ENCODE results near the gene DBX1. TPM values are rescaled to one million over a fixed set of nuclear protein-coding genes. Genes with fewer than 3 reads are reported as not detected.
A peak's percentile ranks its signal among the peaks of the same experiment; 100 is the strongest.
"Not testable (repeated sequence)": the region's sequence is repeated elsewhere in the genome, so short reads cannot be mapped to it uniquely, and the experiment has no call there.

DBX1 gene
- total RNA-seq, 2 experiments from 2014 or later = not detected

GRCh38 chr11:20129665-20130064, 30.6 kb downstream of the DBX1 start:
- intact Hi-C loops (cut with micrococcal nuclease) = loop anchor here (2.0 to 10.0 kb wide), 5 partner anchors 192 to 1383 kb away; no protein-coding TSS in a partner anchor
- H3K27me3 Mint-ChIP-seq (ENCODE audit: low read depth) = peaks cover 19% of the 10 kb centered on the region
- no peaks in the 10 kb centered on the region for H3K9me3 Mint-ChIP-seq
- no peaks in the 10 kb centered on the region for H3K36me3 Mint-ChIP-seq (ENCODE audit: low read depth)
- no peak overlapping the region for H3K27ac Mint-ChIP-seq
- peaks cover 11% of the 10 kb centered on the region for H3K4me1 Mint-ChIP-seq (ENCODE audit: low read depth)
- DNase-seq = no peak
- H3K4me3 Mint-ChIP-seq = no peak overlapping the region
- CTCF ChIA-PET = interaction anchor here (0.8 to 5.2 kb wide), 5 partner anchors 15 to 226 kb away, joined by 4 to 155 read pairs (median 11); no protein-coding TSS in a partner anchor

GRCh38 chr11:20128528-20128825, 31.8 kb downstream of the DBX1 start:
- CTCF ChIA-PET = interaction anchor here (0.6 to 5.2 kb wide), 26 partner anchors 8 to 684 kb away, joined by 3 to 155 read pairs (median 5); no protein-coding TSS in a partner anchor
- H3K9me3 Mint-ChIP-seq; DNase-seq; H3K27ac Mint-ChIP-seq; H3K36me3 Mint-ChIP-seq (ENCODE audit: low read depth); H3K4me3 Mint-ChIP-seq: not testable (repeated sequence)
- Mint-ChIP-seq H3K4me1 (ENCODE audit: low read depth) (peaks cover 11% of the 10 kb centered on the region), H3K27me3 (ENCODE audit: low read depth) (peaks cover 13% of the 10 kb centered on the region)
- intact Hi-C loops (cut with micrococcal nuclease) = loop anchor here (1.0 to 5.0 kb wide), 7 partner anchors 177 to 1384 kb away; no protein-coding TSS in a partner anchor

GRCh38 chr11:20127671-20128527, 32.4 kb downstream of the DBX1 start:
- peak; percentile 87 for DNase-seq
- H3K4me3 Mint-ChIP-seq = no peak overlapping the region
- H3K4me1 Mint-ChIP-seq (ENCODE audit: low read depth) = peaks cover 11% of the 10 kb centered on the region
- intact Hi-C loops (cut with micrococcal nuclease) = loop anchor here (1.0 to 5.0 kb wide), 7 partner anchors 177 to 1384 kb away; no protein-coding TSS in a partner anchor
- peaks cover 13% of the 10 kb centered on the region for H3K27me3 Mint-ChIP-seq (ENCODE audit: low read depth)
- H3K36me3 Mint-ChIP-seq (ENCODE audit: low read depth) = no peaks in the 10 kb centered on the region
- no peaks in the 10 kb centered on the region for H3K9me3 Mint-ChIP-seq
- CTCF ChIA-PET = interaction anchor here (0.5 to 5.2 kb wide), 31 partner anchors 9 to 875 kb away, joined by 3 to 155 read pairs (median 4); no protein-coding TSS in a partner anchor
- H3K27ac Mint-ChIP-seq = no peak overlapping the region

GRCh38 chr11:20126724-20127123, 33.6 kb downstream of the DBX1 start:
- no peaks in the 10 kb centered on the region for H3K9me3 Mint-ChIP-seq
- no peaks in the 10 kb centered on the region for H3K36me3 Mint-ChIP-seq (ENCODE audit: low read depth)
- H3K27ac Mint-ChIP-seq = no peak overlapping the region
- no peak overlapping the region for H3K4me3 Mint-ChIP-seq
- peaks cover 3% of the 10 kb centered on the region for H3K4me1 Mint-ChIP-seq (ENCODE audit: low read depth)
- intact Hi-C loops (cut with micrococcal nuclease) = loop anchor here (5.0 kb wide), 1 partner anchor 1386 kb away; no protein-coding TSS in a partner anchor
- CTCF ChIA-PET = interaction anchor here (0.7 to 5.2 kb wide), 7 partner anchors 11 to 238 kb away, joined by 3 to 155 read pairs (median 8); no protein-coding TSS in a partner anchor
- DNase-seq = no peak
- H3K27me3 Mint-ChIP-seq (ENCODE audit: low read depth) = peaks cover 4% of the 10 kb centered on the region

GRCh38 chr11:20125927-20126326, 34.3 kb downstream of the DBX1 start:
- DNase-seq = no peak
- Mint-ChIP-seq H3K4me1 (ENCODE audit: low read depth) (no peaks in the 10 kb centered on the region), H3K27me3 (ENCODE audit: low read depth) (no peaks in the 10 kb centered on the region), H3K36me3 (ENCODE audit: low read depth) (no peaks in the 10 kb centered on the region), H3K4me3 (no peak overlapping the region), H3K9me3 (no peaks in the 10 kb centered on the region), H3K27ac (no peak overlapping the region)
- intact Hi-C loops (cut with micrococcal nuclease) = loop anchor here (5.0 kb wide), 1 partner anchor 1386 kb away; no protein-coding TSS in a partner anchor
- CTCF ChIA-PET = interaction anchor here (5.2 kb wide), 1 partner anchor 230 kb away, joined by 155 read pairs; no protein-coding TSS in a partner anchor

GRCh38 chr11:20122131-20122530, 38.1 kb downstream of the DBX1 start:
- no peak for DNase-seq
- Mint-ChIP-seq H3K9me3 (no peaks in the 10 kb centered on the region), H3K27me3 (ENCODE audit: low read depth) (no peaks in the 10 kb centered on the region), H3K27ac (no peak overlapping the region), H3K4me1 (ENCODE audit: low read depth) (no peaks in the 10 kb centered on the region), H3K36me3 (ENCODE audit: low read depth) (no peaks in the 10 kb centered on the region), H3K4me3 (no peak overlapping the region)
- CTCF ChIA-PET = no interaction called here
- intact Hi-C loops (cut with micrococcal nuclease) = no loop called here

- no peaks in the 10 kb centered on the region for H3K4me1 Mint-ChIP-seq (ENCODE audit: low read depth)
- CTCF ChIA-PET = no interaction called here
- H3K4me3 Mint-ChIP-seq = no peak overlapping the region
- DNase-seq = no peak
- intact Hi-C loops (cut with micrococcal nuclease) = no loop called here
- H3K27me3 Mint-ChIP-seq (ENCODE audit: low read depth) = no peaks in the 10 kb centered on the region
- no peak overlapping the region for H3K27ac Mint-ChIP-seq
- no peaks in the 10 kb centered on the region for H3K9me3 Mint-ChIP-seq
- no peaks in the 10 kb centered on the region for H3K36me3 Mint-ChIP-seq (ENCODE audit: low read depth)
Observed at GRCh38 chr11:20120134-20120925, 39.9 kb downstream of the DBX1 start.

- Mint-ChIP-seq H3K4me1 (ENCODE audit: low read depth) (no peaks in the 10 kb centered on the region), H3K27ac (no peak overlapping the region), H3K4me3 (no peak overlapping the region), H3K27me3 (ENCODE audit: low read depth) (no peaks in the 10 kb centered on the region), H3K9me3 (no peaks in the 10 kb centered on the region), H3K36me3 (ENCODE audit: low read depth) (no peaks in the 10 kb centered on the region)
- CTCF ChIA-PET = no interaction called here
- DNase-seq = no peak
- intact Hi-C loops (cut with micrococcal nuclease) = no loop called here
Observed at GRCh38 chr11:20119315-20119714, 41.0 kb downstream of the DBX1 start.

GRCh38 chr11:20118209-20118608, 42.1 kb downstream of the DBX1 start:
- CTCF ChIA-PET = interaction anchor here (0.7 to 8.2 kb wide), 3 partner anchors 10 to 16 kb away, joined by 3 to 46 read pairs (median 9); no protein-coding TSS in a partner anchor
- no peak overlapping the region for H3K4me3 Mint-ChIP-seq
- H3K4me1 Mint-ChIP-seq (ENCODE audit: low read depth) = no peaks in the 10 kb centered on the region
- H3K9me3 Mint-ChIP-seq = no peaks in the 10 kb centered on the region
- DNase-seq = no peak
- no peaks in the 10 kb centered on the region for H3K36me3 Mint-ChIP-seq (ENCODE audit: low read depth)
- no peak overlapping the region for H3K27ac Mint-ChIP-seq
- intact Hi-C loops (cut with micrococcal nuclease) = no loop called here
- H3K27me3 Mint-ChIP-seq (ENCODE audit: low read depth) = no peaks in the 10 kb centered on the region

GRCh38 chr11:20117291-20117690, 43.0 kb downstream of the DBX1 start:
- CTCF ChIA-PET = interaction anchor here (1.4 to 8.2 kb wide), 2 partner anchors 11 to 15 kb away, joined by 9 to 46 read pairs; no protein-coding TSS in a partner anchor
- no peak overlapping the region for H3K4me3 Mint-ChIP-seq
- H3K27me3 Mint-ChIP-seq (ENCODE audit: low read depth) = peaks cover 2% of the 10 kb centered on the region
- no peaks in the 10 kb centered on the region for H3K9me3 Mint-ChIP-seq
- no peak overlapping the region for H3K27ac Mint-ChIP-seq
- H3K36me3 Mint-ChIP-seq (ENCODE audit: low read depth) = no peaks in the 10 kb centered on the region
- intact Hi-C loops (cut with micrococcal nuclease) = no loop called here
- H3K4me1 Mint-ChIP-seq (ENCODE audit: low read depth) = no peaks in the 10 kb centered on the region
- DNase-seq = no peak

GRCh38 chr11:20116825-20117224, 43.5 kb downstream of the DBX1 start:
- no peaks in the 10 kb centered on the region for H3K9me3 Mint-ChIP-seq
- no peak for DNase-seq
- no peak overlapping the region for H3K27ac Mint-ChIP-seq
- CTCF ChIA-PET = interaction anchor here (1.2 to 8.2 kb wide), 3 partner anchors 12 to 165 kb away, joined by 5 to 46 read pairs (median 9); no protein-coding TSS in a partner anchor
- no peaks in the 10 kb centered on the region for H3K36me3 Mint-ChIP-seq (ENCODE audit: low read depth)
- no peaks in the 10 kb centered on the region for H3K4me1 Mint-ChIP-seq (ENCODE audit: low read depth)
- peaks cover 2% of the 10 kb centered on the region for H3K27me3 Mint-ChIP-seq (ENCODE audit: low read depth)
- H3K4me3 Mint-ChIP-seq = no peak overlapping the region
- intact Hi-C loops (cut with micrococcal nuclease) = no loop called here

- no peak overlapping the region for H3K4me3 Mint-ChIP-seq
- intact Hi-C loops (cut with micrococcal nuclease) = no loop called here
- no peaks in the 10 kb centered on the region for H3K4me1 Mint-ChIP-seq (ENCODE audit: low read depth)
- CTCF ChIA-PET = interaction anchor here (1.4 to 8.2 kb wide), 2 partner anchors 14 to 237 kb away, joined by 3 to 46 read pairs; no protein-coding TSS in a partner anchor
- H3K36me3 Mint-ChIP-seq (ENCODE audit: low read depth) = no peaks in the 10 kb centered on the region
- H3K27ac Mint-ChIP-seq = no peak overlapping the region
- DNase-seq = no peak
- H3K27me3 Mint-ChIP-seq (ENCODE audit: low read depth) = peaks cover 2% of the 10 kb centered on the region
- no peaks in the 10 kb centered on the region for H3K9me3 Mint-ChIP-seq
Observed at GRCh38 chr11:20114588-20114987, 45.7 kb downstream of the DBX1 start.

Measured in activated naive CD4-positive, alpha-beta T cell treated with anti-CD3 and anti-CD28 coated beads for 36 hours (primary cell).